Liver (tissue), 9 donors: ENCODE measurements around the gene RASGRP3. TPM values are rescaled to one million over a fixed set of nuclear protein-coding genes. Genes with fewer than 3 reads are reported as not detected.

Experiments used
- DNase-seq: peaks from one replicate; pipeline ENCODE4 v3.0.0-alpha.2; 2017; ENCODE audit warnings: low spot score
- H3K27ac ChIP-seq, 2 donors: one replicate each; pipeline ENCODE4 v1.7.0; 2013; ENCODE audit warnings: inconsistent platforms in 2 of 2, low read length in 2 of 2, control low read depth in 1 of 2, low read depth in 1 of 2, mild to moderate bottlenecking in 1 of 2
- H3K27me3 ChIP-seq, 4 donors: one replicate each; pipeline versions ENCODE4 v1.6.1 to v1.7.0; 2013; ENCODE audit warnings: low read length in 3 of 4, inconsistent platforms in 1 of 4, mild to moderate bottlenecking in 1 of 4, moderate library complexity in 1 of 4; ENCODE audit not compliant: control insufficient read depth in 4 of 4, insufficient read depth in 4 of 4
- H3K36me3 ChIP-seq, 4 donors: one replicate each; pipeline versions ENCODE4 v1.6.1 to v1.7.0; 2013; ENCODE audit warnings: low read length in 3 of 4, mild to moderate bottlenecking in 3 of 4, low read depth in 1 of 4, moderate library complexity in 1 of 4; ENCODE audit not compliant: control insufficient read depth in 4 of 4, insufficient read depth in 3 of 4
- H3K4me1 ChIP-seq, 4 donors: one replicate each; pipeline versions ENCODE4 v1.6.1 to v1.7.0; 2013; ENCODE audit warnings: low read length in 3 of 4, mild to moderate bottlenecking in 3 of 4, moderate library complexity in 1 of 4; ENCODE audit not compliant: control insufficient read depth in 4 of 4, insufficient read depth in 4 of 4
- H3K4me3 ChIP-seq, 3 donors: one replicate each; pipeline versions ENCODE4 v1.6.1 to v1.7.0; 2013; ENCODE audit warnings: low read length in 3 of 3, control low read depth in 1 of 3, low read depth in 1 of 3, mild to moderate bottlenecking in 1 of 3
- H3K9ac ChIP-seq, 2 donors: one replicate each; pipeline ENCODE4 v1.7.0; 2013; ENCODE audit warnings: low read length in 2 of 2, mild to moderate bottlenecking in 2 of 2, moderate library complexity in 2 of 2, control low read depth in 1 of 2, low read depth in 1 of 2
- H3K9me3 ChIP-seq, 4 donors: one replicate each; pipeline versions ENCODE4 v1.6.1 to v1.7.0; 2013; ENCODE audit warnings: low read length in 3 of 4; ENCODE audit not compliant: control insufficient read depth in 4 of 4
- ATF3 ChIP-seq: IDR thresholded peaks from 2 replicates; pipeline ENCODE4 v1.6.1; 2016; ENCODE audit warnings: antibody characterized with exemption
- CTCF ChIP-seq: fragments of 150-350 bp; IDR thresholded peaks from 2 replicates; pipeline ENCODE4 v1.5.1; 2017; ENCODE audit warnings: improper control_type of control experiment, low read depth, low read length; ENCODE audit not compliant: missing input control
- EGR1 ChIP-seq, 2 donors: IDR thresholded peaks; 2 replicates each; pipeline ENCODE4 v1.6.1; 2016 to 2018; ENCODE audit warnings: antibody characterized with exemption in 2 of 2, low read depth in 2 of 2
- FOXA1 ChIP-seq: IDR thresholded peaks from 2 replicates; pipeline ENCODE4 v1.6.1; 2016; ENCODE audit warnings: antibody characterized with exemption
- FOXA2 ChIP-seq: IDR thresholded peaks from 2 replicates; pipeline ENCODE4 v1.6.1; 2016; ENCODE audit warnings: antibody characterized with exemption
- GABPA ChIP-seq, 2 donors: IDR thresholded peaks in 1 of 2; conservative IDR thresholded peaks in 1 of 2; 2 replicates each; pipeline ENCODE4 v1.6.1; 2016; ENCODE audit warnings: antibody characterized with exemption in 2 of 2, mild to moderate bottlenecking in 1 of 2, moderate library complexity in 1 of 2
- JUND ChIP-seq, 2 donors: IDR thresholded peaks; 2 replicates each; pipeline ENCODE4 v1.6.1; 2016; ENCODE audit warnings: antibody characterized with exemption in 2 of 2
- MAX ChIP-seq: IDR thresholded peaks from 2 replicates; pipeline ENCODE4 v1.6.1; 2016; ENCODE audit warnings: antibody characterized with exemption
- NR2F2 ChIP-seq: IDR thresholded peaks from 2 replicates; pipeline ENCODE4 v1.6.1; 2016; ENCODE audit warnings: antibody characterized with exemption
- RAD21 ChIP-seq, 2 donors: IDR thresholded peaks; 2 replicates each; pipeline ENCODE4 v1.6.1; 2016; ENCODE audit warnings: antibody characterized with exemption in 2 of 2, mild to moderate bottlenecking in 2 of 2
- REST ChIP-seq: IDR thresholded peaks from 2 replicates; pipeline ENCODE4 v1.6.1; 2016; ENCODE audit warnings: antibody characterized with exemption, mild to moderate bottlenecking
- SP1 ChIP-seq: IDR thresholded peaks from 2 replicates; pipeline ENCODE4 v1.6.1; 2018; ENCODE audit warnings: antibody characterized with exemption, mild to moderate bottlenecking
- TAF1 ChIP-seq: conservative IDR thresholded peaks from 2 replicates; pipeline ENCODE4 v1.6.1; 2016; ENCODE audit warnings: antibody characterized with exemption, mild to moderate bottlenecking
- YY1 ChIP-seq: IDR thresholded peaks from 2 replicates; pipeline ENCODE4 v1.6.1; 2016; ENCODE audit warnings: antibody characterized with exemption, mild to moderate bottlenecking
- ZBTB33 ChIP-seq: IDR thresholded peaks from 2 replicates; pipeline ENCODE4 v1.6.1; 2016; ENCODE audit warnings: antibody characterized with exemption
- WGBS: extraction: QIAGEN DNeasy Blood & Tissue Kit; methylation state at CpG from one replicate; pipeline ENCODE4 v1.1.7; 2013; 5-methylcytosine and 5-hydroxymethylcytosine counted together
- polyA plus RNA-seq, 2 donors: library from polyadenylated mRNA; stranded (reverse) in 1 of 2; unstranded in 1 of 2; fragments of 200-250 nt in 1 of 2; fragments of >200 nt in 1 of 2; fragmentation: Nextera tagmentation in 1 of 2; extraction: Ambion mirVana in 1 of 2; gene quantifications; one replicate each; pipeline versions ENCODE4 v1.2.1 to v1.2.3, GENCODE V29; 2013 to 2015
- total RNA-seq, 2 donors: library from RNA; depleted of rRNA; stranded (reverse); fragments of >200 nt; gene quantifications; one replicate each; pipeline ENCODE4 v1.2.3, GENCODE V29; 2014
- donor health status: healthy.
- donor health status: healthy.
- donor health status: healthy.
- donor health status: healthy.
- donor health status: healthy.

RASGRP3 gene
- total and polyA plus RNA-seq, 4 donors: 1.8 to 9.9 (median 7.0) TPM

GRCh38 chr2:33475224-33476130 lies 972 bp upstream of the RASGRP3 start:
- no peaks in the 10 kb centered on the region for H3K27me3 ChIP-seq
- no peaks in the 10 kb centered on the region for H3K9me3 ChIP-seq
- peak overlapping the region; percentile 93 to 98 for H3K27ac ChIP-seq
- peaks cover 0 to 15% (median 4%) of the 10 kb centered on the region in 4 donors for H3K4me1 ChIP-seq
- H3K36me3 ChIP-seq: no peaks in the 10 kb centered on the region
- 10% methylated on average over 15 of the region's 15 CpGs for WGBS
- DNase-seq: peak; percentile 80
- TF ChIP-seq NR2F2: no peak
- peak; percentile 76 to 77 for TF ChIP-seq RAD21 (IDR thresholded peaks at IDR 0.05)
- no peak for TF ChIP-seq GABPA (IDR thresholded peaks at IDR 0.05 in 1 of 2, conservative IDR thresholded peaks at IDR 0.05 in 1 of 2)
- TF ChIP-seq SP1: no peak
- TF ChIP-seq TAF1: no peak
- no peak for TF ChIP-seq MAX
- no peak for TF ChIP-seq REST
- no peak for TF ChIP-seq JUND (IDR thresholded peaks at IDR 0.05)
- TF ChIP-seq EGR1 (IDR thresholded peaks at IDR 0.05; ENCODE audit: low read depth in 2 of 2): no peak
- TF ChIP-seq ZBTB33: no peak
- TF ChIP-seq CTCF: peak; percentile 69
- TF ChIP-seq ATF3: no peak
- TF ChIP-seq FOXA2: no peak
- peak; percentile 8 for TF ChIP-seq FOXA1
- no peak for TF ChIP-seq YY1
- peak overlapping the region; percentile 72 to 99 for H3K9ac ChIP-seq
- peak overlapping the region; percentile 55 to 91 (median 84) for H3K4me3 ChIP-seq
